CD14-positive monocyte (primary cell): ENCODE measurements around the gene PTGDS. TPM values are rescaled to one million over a fixed set of nuclear protein-coding genes. Genes with fewer than 3 reads are reported as not detected.

Experiments
- DNase-seq, 3 donors: peaks; one replicate each; pipeline ENCODE4 v3.0.0-alpha.2; 2011 to 2022
- H2AFZ ChIP-seq: 2 replicates; pipeline ENCODE4 v1.6.0; 2012; ENCODE audit warnings: mild to moderate bottlenecking, low read depth, low read length, inconsistent platforms; ENCODE audit not compliant: insufficient read depth, poor library complexity, severe bottlenecking
- H3K27ac ChIP-seq, 2 donors: 1 replicate in 1 of 2; 2 replicates in 1 of 2; pipeline ENCODE4 v1.5.1; 2012 to 2013; ENCODE audit warnings: low read length in 2 of 2, control low read depth in 1 of 2, inconsistent platforms in 1 of 2, low read depth in 1 of 2, mild to moderate bottlenecking in 1 of 2
- H3K27me3 ChIP-seq, 2 donors: one replicate each; pipeline versions ENCODE4 v1.6.0 to v1.6.1; 2011 to 2013; ENCODE audit warnings: low read length in 2 of 2; ENCODE audit not compliant: control insufficient read depth in 2 of 2, insufficient read depth in 2 of 2
- H3K36me3 ChIP-seq, 2 donors: replicated peaks in 1 of 2; 1 replicate in 1 of 2; 2 replicates in 1 of 2; pipeline versions ENCODE4 v1.5.1 to v1.6.1; 2012 to 2013; ENCODE audit warnings: low read length in 2 of 2, control low read depth in 1 of 2, inconsistent platforms in 1 of 2, mild to moderate bottlenecking in 1 of 2; ENCODE audit not compliant: insufficient read depth in 2 of 2, control insufficient read depth in 1 of 2
- H3K4me1 ChIP-seq, 2 donors: 1 replicate in 1 of 2; 2 replicates in 1 of 2; pipeline versions ENCODE4 v1.5.1 to v1.6.1; 2012 to 2013; ENCODE audit warnings: low read length in 2 of 2, control low read depth in 1 of 2, inconsistent platforms in 1 of 2, mild to moderate bottlenecking in 1 of 2, moderate library complexity in 1 of 2; ENCODE audit not compliant: insufficient read depth in 2 of 2, control insufficient read depth in 1 of 2
- H3K4me2 ChIP-seq: replicated peaks from 2 replicates; pipeline ENCODE3; 2012; ENCODE audit warnings: low read length, moderate library complexity, mild to moderate bottlenecking; ENCODE audit not compliant: poor library complexity, severe bottlenecking; ENCODE audit errors: extremely low read depth
- H3K4me3 ChIP-seq, 3 experiments: fragments of 200-600 bp in 1 of 3; sonication (generic) in 1 of 3; replicated peaks in 1 of 3; 1 replicate in 2 of 3; 2 replicates in 1 of 3; pipeline ENCODE4 v1.5.1; 2011 to 2013; ENCODE audit warnings: low read length in 3 of 3, mild to moderate bottlenecking in 3 of 3, control low read depth in 2 of 3, low read depth in 2 of 3, inconsistent platforms in 1 of 3, moderate library complexity in 1 of 3
- H3K79me2 ChIP-seq: 2 replicates; pipeline ENCODE4 v1.6.0; 2012; ENCODE audit warnings: mild to moderate bottlenecking, control low read depth, inconsistent platforms, low read length, moderate library complexity; ENCODE audit not compliant: insufficient read depth
- H3K9ac ChIP-seq: 2 replicates; pipeline ENCODE4 v1.6.0; 2017; ENCODE audit warnings: low read length, mild to moderate bottlenecking; ENCODE audit not compliant: insufficient read depth, poor library complexity, severe bottlenecking
- H3K9me3 ChIP-seq, 2 donors: replicated peaks in 1 of 2; 1 replicate in 1 of 2; 2 replicates in 1 of 2; pipeline versions ENCODE4 v1.5.1 to v1.6.1; 2012 to 2013; ENCODE audit warnings: low read length in 2 of 2, control low read depth in 1 of 2; ENCODE audit not compliant: control insufficient read depth in 1 of 2, insufficient read depth in 1 of 2
- H4K20me1 ChIP-seq: 2 replicates; pipeline ENCODE4 v1.6.0; 2012; ENCODE audit warnings: mild to moderate bottlenecking, low read length, control low read depth, moderate library complexity; ENCODE audit not compliant: insufficient read depth
- H3K27ac Mint-ChIP-seq, 7 donors: one replicate each; pipeline ENCODE4 v1.8.0; 2020; ENCODE audit warnings: mild to moderate bottlenecking in 7 of 7, mixed read lengths in 7 of 7, moderate library complexity in 6 of 7, inconsistent platforms in 2 of 7
- H3K27me3 Mint-ChIP-seq, 3 donors: one replicate each; pipeline ENCODE4 v1.8.0; 2021 to 2022; ENCODE audit warnings: low read depth in 3 of 3, mild to moderate bottlenecking in 3 of 3, mixed read lengths in 3 of 3, moderate library complexity in 3 of 3, inconsistent platforms in 1 of 3
- H3K36me3 Mint-ChIP-seq, 2 donors: one replicate each; pipeline ENCODE4 v1.8.0; 2020; ENCODE audit warnings: mixed read lengths in 2 of 2, inconsistent platforms in 1 of 2, mild to moderate bottlenecking in 1 of 2
- H3K4me1 Mint-ChIP-seq: one replicate; pipeline ENCODE4 v1.8.0; 2020; ENCODE audit warnings: mild to moderate bottlenecking, mixed read lengths
- H3K4me3 Mint-ChIP-seq, 2 donors: one replicate each; pipeline ENCODE4 v1.8.0; 2020; ENCODE audit warnings: mild to moderate bottlenecking in 2 of 2, mixed read lengths in 2 of 2, moderate library complexity in 1 of 2
- H3K9me3 Mint-ChIP-seq, 7 donors: one replicate each; pipeline ENCODE4 v1.8.0; 2020 to 2022; ENCODE audit warnings: mixed read lengths in 7 of 7, mild to moderate bottlenecking in 6 of 7, moderate library complexity in 6 of 7, inconsistent platforms in 2 of 7
- WGBS: methylation state at CpG from one replicate; pipeline ENCODE4 v1.1.5; 2013; ENCODE audit warnings: missing lambda C conversion rate; ENCODE audit not compliant: insufficient coverage; 5-methylcytosine and 5-hydroxymethylcytosine counted together
- intact Hi-C, 2 donors: fragments of 100-400 bp; cut with micrococcal nuclease; formaldehyde crosslinking; loops; one replicate each; pipeline versions ENCODE4 v1.15.0 to v1.15.1; 2023
- polyA plus RNA-seq, 3 donors: library from polyadenylated mRNA; depleted of rRNA in 1 of 3; unstranded in 2 of 3; stranded (reverse) in 1 of 3; fragments of 300-500 nt in 2 of 3; fragments of >200 nt in 1 of 3; fragmentation: Illumina TruSeq in 2 of 3; gene quantifications; 1 replicate in 2 of 3; 2 replicates in 1 of 3; pipeline ENCODE4 v1.2.3, GENCODE V29; 2012 to 2021
- TF ChIP-seq, protein P1 (sequence below): fragments of 200-600 bp; IDR thresholded peaks from one replicate; pipeline ENCODE4 v1.8.0; 2022; ENCODE audit warnings: antibody characterized with exemption, mild to moderate bottlenecking

PTGDS gene
- polyA plus RNA-seq, 3 donors: 0.34 to 1.5 TPM; not detected in 1

DNA sequence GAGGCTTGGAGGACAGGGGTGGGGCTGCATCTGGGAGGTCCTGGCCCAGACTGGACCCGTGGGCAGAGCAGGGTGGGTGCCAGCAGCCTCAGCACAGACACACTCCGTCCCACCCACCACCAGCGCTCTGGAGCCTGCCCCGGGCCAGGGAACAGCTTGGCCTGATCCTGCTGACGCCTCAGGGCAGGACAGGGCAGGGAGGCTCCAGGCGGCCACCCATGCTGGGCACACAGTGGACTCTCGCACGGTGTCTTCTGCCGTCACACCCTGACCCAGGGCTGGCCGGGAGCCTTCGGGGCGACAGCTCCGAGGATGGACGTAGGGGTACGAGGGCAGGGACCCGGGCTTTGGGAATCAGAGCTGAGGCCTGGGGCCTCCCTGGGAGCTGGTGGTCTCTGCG, 8.2 kb upstream of the PTGDS start:
- no peaks in the 10 kb centered on the region for H3K79me2 ChIP-seq
- 88% methylated on average over 15 of the region's 17 CpGs for WGBS
- TF ChIP-seq, protein P1, sequence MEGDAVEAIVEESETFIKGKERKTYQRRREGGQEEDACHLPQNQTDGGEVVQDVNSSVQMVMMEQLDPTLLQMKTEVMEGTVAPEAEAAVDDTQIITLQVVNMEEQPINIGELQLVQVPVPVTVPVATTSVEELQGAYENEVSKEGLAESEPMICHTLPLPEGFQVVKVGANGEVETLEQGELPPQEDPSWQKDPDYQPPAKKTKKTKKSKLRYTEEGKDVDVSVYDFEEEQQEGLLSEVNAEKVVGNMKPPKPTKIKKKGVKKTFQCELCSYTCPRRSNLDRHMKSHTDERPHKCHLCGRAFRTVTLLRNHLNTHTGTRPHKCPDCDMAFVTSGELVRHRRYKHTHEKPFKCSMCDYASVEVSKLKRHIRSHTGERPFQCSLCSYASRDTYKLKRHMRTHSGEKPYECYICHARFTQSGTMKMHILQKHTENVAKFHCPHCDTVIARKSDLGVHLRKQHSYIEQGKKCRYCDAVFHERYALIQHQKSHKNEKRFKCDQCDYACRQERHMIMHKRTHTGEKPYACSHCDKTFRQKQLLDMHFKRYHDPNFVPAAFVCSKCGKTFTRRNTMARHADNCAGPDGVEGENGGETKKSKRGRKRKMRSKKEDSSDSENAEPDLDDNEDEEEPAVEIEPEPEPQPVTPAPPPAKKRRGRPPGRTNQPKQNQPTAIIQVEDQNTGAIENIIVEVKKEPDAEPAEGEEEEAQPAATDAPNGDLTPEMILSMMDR: no peak
- no peak overlapping the region for H3K27ac ChIP-seq
- Mint-ChIP-seq H3K27ac (no peak overlapping the region), H3K36me3 (no peaks in the 10 kb centered on the region), H3K4me1 (peaks cover 16% of the 10 kb centered on the region), H3K27me3 (peaks cover 8 to 22% (median 14%) of the 10 kb centered on the region in 3 donors), H3K4me3 (no peak overlapping the region), H3K9me3 (no peaks in the 10 kb centered on the region)
- no peak overlapping the region for H3K9ac ChIP-seq
- no peaks in the 10 kb centered on the region for H3K27me3 ChIP-seq
- no peak overlapping the region for H3K4me3 ChIP-seq
- H3K4me1 ChIP-seq: peaks cover 9 to 19% of the 10 kb centered on the region in 2 donors
- no peak for DNase-seq
- H4K20me1 ChIP-seq: no peaks in the 10 kb centered on the region
- H3K4me2 ChIP-seq: no peak overlapping the region
- intact Hi-C loops: no loop called here
- no peaks in the 10 kb centered on the region for H3K9me3 ChIP-seq
- no peaks in the 10 kb centered on the region for H3K36me3 ChIP-seq
- H2AFZ ChIP-seq: no peak overlapping the region

DNA sequence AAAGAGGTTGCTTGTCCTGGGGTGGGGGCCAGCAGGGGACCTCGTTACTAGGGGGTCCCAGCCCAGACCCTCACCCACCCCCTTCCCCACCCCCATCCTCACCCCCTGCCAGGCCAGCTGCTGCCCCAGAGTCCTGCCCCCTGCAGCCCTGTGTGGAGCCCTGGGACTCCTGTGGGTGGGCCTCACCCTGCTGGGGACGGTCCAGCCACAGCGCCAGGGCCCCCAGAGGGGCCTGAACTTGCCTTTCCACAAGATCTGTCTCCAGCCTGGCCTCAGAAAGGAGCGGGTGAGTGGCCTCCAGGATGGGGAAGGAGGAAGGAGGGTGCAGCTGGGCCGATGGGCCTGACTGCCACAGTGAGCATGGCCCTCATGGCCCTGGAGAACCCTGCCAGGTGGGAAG, 7.5 kb upstream of the PTGDS start:
- TF ChIP-seq, protein P1: no peak
- peaks cover 8 to 23% (median 14%) of the 10 kb centered on the region in 3 donors for H3K27me3 Mint-ChIP-seq
- no peak for DNase-seq
- H3K27me3 ChIP-seq: no peaks in the 10 kb centered on the region
- WGBS: 64% methylated on average over 4 of the region's 5 CpGs
- no peak overlapping the region for H2AFZ ChIP-seq
- no peak overlapping the region for H3K4me3 ChIP-seq
- no peak overlapping the region for H3K9ac ChIP-seq
- no peak overlapping the region for H3K27ac Mint-ChIP-seq
- peaks cover 8 to 20% of the 10 kb centered on the region in 2 donors for H3K4me1 ChIP-seq
- H3K4me1 Mint-ChIP-seq: peaks cover 15% of the 10 kb centered on the region
- H3K4me2 ChIP-seq: no peak overlapping the region
- H3K9me3 ChIP-seq: no peaks in the 10 kb centered on the region
- no peaks in the 10 kb centered on the region for H3K36me3 ChIP-seq
- H4K20me1 ChIP-seq: no peaks in the 10 kb centered on the region
- H3K9me3 Mint-ChIP-seq: no peaks in the 10 kb centered on the region
- no peak overlapping the region for H3K4me3 Mint-ChIP-seq
- intact Hi-C loops: no loop called here
- H3K27ac ChIP-seq: no peak overlapping the region
- no peaks in the 10 kb centered on the region for H3K36me3 Mint-ChIP-seq
- no peaks in the 10 kb centered on the region for H3K79me2 ChIP-seq
